Measurements from ENCODE around the gene KCNG2.

The KCNG2 gene

DNA sequence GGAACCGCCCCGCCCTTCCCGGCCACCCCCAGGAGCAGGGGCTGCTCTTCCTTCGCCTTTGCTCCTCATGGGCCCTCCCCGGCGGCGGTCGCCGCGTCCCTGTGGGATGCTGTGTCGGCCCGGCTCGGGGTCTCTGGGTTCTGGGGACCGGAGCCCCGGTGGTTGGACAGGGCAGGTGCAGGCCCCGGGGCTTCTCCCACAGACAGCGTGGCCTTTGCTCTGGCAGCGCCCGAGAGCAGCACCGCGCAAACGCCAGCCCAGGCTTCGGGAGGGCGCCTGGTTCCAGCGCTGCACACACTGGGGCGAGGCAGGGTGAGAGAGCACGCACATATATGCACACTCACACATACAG lies 9.0 kb upstream of the KCNG2 start:
- Histone ChIP-seq H3K4me3 (ENCODE audit: low read length) (no peak overlapping the region), H3K27me3 (ENCODE audit: insufficient read depth, low read length, poor library complexity) (peaks cover 15% of the 10 kb centered on the region), H3K18ac (ENCODE audit: low read length) (no peak overlapping the region), H3K36me3 (ENCODE audit: control insufficient read depth, insufficient read depth, low read length) (no peaks in the 10 kb centered on the region), H2AK5ac (ENCODE audit: low read length) (no peak overlapping the region), H2BK5ac (ENCODE audit: low read length) (no peak overlapping the region), H3K79me2 (ENCODE audit: control insufficient read depth, insufficient read depth, low read length) (no peaks in the 10 kb centered on the region), H3K4ac (ENCODE audit: low read depth, low read length) (no peak overlapping the region), H3K9ac (ENCODE audit: low read length) (no peak overlapping the region), H2BK15ac (replicated peaks; ENCODE audit: low read depth) (no peak overlapping the region), H3K4me1 (ENCODE audit: control insufficient read depth, low read depth, low read length) (no peaks in the 10 kb centered on the region), H4K8ac (ENCODE audit: low read depth, low read length) (no peak overlapping the region), H3K4me2 (ENCODE audit: low read length) (no peak overlapping the region), H3K27ac (ENCODE audit: low read depth, low read length) (no peak overlapping the region), H4K5ac (ENCODE audit: low read length) (no peak overlapping the region), H2BK120ac (ENCODE audit: low read depth, low read length) (no peak overlapping the region), H3K23ac (ENCODE audit: low read length) (no peak overlapping the region), H3K56ac (ENCODE audit: low read length) (no peak overlapping the region), H3K79me1 (ENCODE audit: low read length) (no peaks in the 10 kb centered on the region)
- no CpG with 5 or more reads among the region's 27 CpGs for WGBS (ENCODE audit: extremely low coverage, insufficient coverage, low lambda C conversion rate)
- no peak for DNase-seq

GRCh38 chr18:79789091-79789891 lies 8.4 kb upstream of the KCNG2 start:
- no peak overlapping the region for H2BK120ac ChIP-seq (ENCODE audit: low read depth, low read length)
- no CpG with 5 or more reads among the region's 54 CpGs for WGBS (ENCODE audit: extremely low coverage, insufficient coverage, low lambda C conversion rate)

DNA sequence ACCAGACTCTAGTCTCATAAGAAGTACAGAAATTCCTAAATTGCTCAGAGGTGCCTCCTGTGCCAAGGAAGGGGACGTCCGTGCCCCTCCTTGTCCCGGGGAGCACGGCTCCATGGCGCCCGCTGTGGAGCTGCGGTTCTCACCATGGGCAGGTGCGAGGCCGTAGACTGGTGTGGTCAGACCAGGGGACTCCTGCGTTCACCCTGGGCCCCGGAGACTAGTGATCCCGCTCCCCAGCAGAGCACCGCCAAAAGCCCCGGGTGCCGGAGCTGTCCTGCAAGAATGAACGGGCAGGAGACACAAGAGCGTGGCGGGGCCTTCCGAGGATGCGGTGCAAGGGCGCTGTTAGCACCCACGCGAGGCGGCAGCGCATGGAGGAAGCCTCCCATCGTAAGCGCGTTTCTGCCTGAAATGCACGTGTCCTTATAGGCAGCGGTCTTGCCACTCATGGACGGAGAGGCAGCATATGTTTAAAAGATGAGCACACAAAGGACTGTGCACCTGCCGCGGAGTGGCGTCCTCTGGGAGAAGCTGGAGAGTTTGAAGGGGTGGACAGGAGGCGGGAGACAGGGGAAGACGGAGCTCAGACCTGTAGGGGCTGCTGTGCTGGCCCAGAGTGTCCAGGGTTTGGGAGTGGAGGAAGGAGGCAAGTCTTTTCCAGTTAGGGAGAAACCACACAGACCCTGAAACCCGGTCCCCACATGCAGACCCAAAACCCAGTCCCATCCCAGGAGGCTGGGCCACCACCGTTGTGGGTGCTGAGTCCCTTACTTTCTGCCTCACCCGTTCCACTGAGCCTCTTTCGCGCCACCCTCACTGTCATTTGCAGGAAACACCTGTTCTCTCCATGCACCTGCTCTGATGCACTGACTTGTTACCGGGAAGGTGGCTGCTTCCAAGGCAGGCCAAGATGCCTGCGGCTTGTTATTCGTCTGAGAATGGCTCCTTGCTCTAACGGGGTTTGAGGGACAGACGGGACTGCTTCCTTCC lies 7.5 kb upstream of the KCNG2 start:
- Histone ChIP-seq H4K5ac (ENCODE audit: low read length) (no peak overlapping the region), H2BK5ac (ENCODE audit: low read length) (no peak overlapping the region), H3K4me2 (ENCODE audit: low read length) (no peak overlapping the region), H3K56ac (ENCODE audit: low read length) (no peak overlapping the region), H3K4me3 (ENCODE audit: low read length) (no peak overlapping the region), H4K8ac (ENCODE audit: low read depth, low read length) (no peak overlapping the region), H3K79me2 (ENCODE audit: control insufficient read depth, insufficient read depth, low read length) (no peaks in the 10 kb centered on the region), H2AK5ac (ENCODE audit: low read length) (no peak overlapping the region), H3K9ac (ENCODE audit: low read length) (no peak overlapping the region), H3K27ac (ENCODE audit: low read depth, low read length) (no peak overlapping the region), H3K18ac (ENCODE audit: low read length) (no peak overlapping the region), H3K79me1 (ENCODE audit: low read length) (no peaks in the 10 kb centered on the region), H3K4me1 (ENCODE audit: control insufficient read depth, low read depth, low read length) (no peaks in the 10 kb centered on the region), H2BK15ac (replicated peaks; ENCODE audit: low read depth) (no peak overlapping the region), H3K27me3 (ENCODE audit: insufficient read depth, low read length, poor library complexity) (peaks cover 15% of the 10 kb centered on the region), H2BK120ac (ENCODE audit: low read depth, low read length) (no peak overlapping the region), H3K36me3 (ENCODE audit: control insufficient read depth, insufficient read depth, low read length) (no peaks in the 10 kb centered on the region), H3K23ac (ENCODE audit: low read length) (no peak overlapping the region), H3K4ac (ENCODE audit: low read depth, low read length) (no peak overlapping the region)
- WGBS (ENCODE audit: extremely low coverage, insufficient coverage, low lambda C conversion rate) = no CpG with 5 or more reads among the region's 46 CpGs
- no peak for DNase-seq

More at GRCh38 chr18:79789091-79789891, 8.4 kb upstream of the KCNG2 start:
- H3K79me1 ChIP-seq (ENCODE audit: low read length) = no peaks in the 10 kb centered on the region
- H3K18ac ChIP-seq (ENCODE audit: low read length) = no peak overlapping the region
- H3K27me3 ChIP-seq (ENCODE audit: insufficient read depth, low read length, poor library complexity) = peaks cover 15% of the 10 kb centered on the region
- no peak overlapping the region for H3K9ac ChIP-seq (ENCODE audit: low read length)
- no peak overlapping the region for H3K27ac ChIP-seq (ENCODE audit: low read depth, low read length)
- H3K79me2 ChIP-seq (ENCODE audit: control insufficient read depth, insufficient read depth, low read length) = no peaks in the 10 kb centered on the region
- H3K4me3 ChIP-seq (ENCODE audit: low read length) = no peak overlapping the region
- H2BK5ac ChIP-seq (ENCODE audit: low read length) = no peak overlapping the region
- no peaks in the 10 kb centered on the region for H3K36me3 ChIP-seq (ENCODE audit: control insufficient read depth, insufficient read depth, low read length)
- no peak overlapping the region for H4K5ac ChIP-seq (ENCODE audit: low read length)
- no peak overlapping the region for H3K23ac ChIP-seq (ENCODE audit: low read length)
- no peak for DNase-seq
- no peak overlapping the region for H2AK5ac ChIP-seq (ENCODE audit: low read length)
- H3K4me1 ChIP-seq (ENCODE audit: control insufficient read depth, low read depth, low read length) = no peaks in the 10 kb centered on the region
- no peak overlapping the region for H2BK15ac ChIP-seq (replicated peaks; ENCODE audit: low read depth)
- H3K4me2 ChIP-seq (ENCODE audit: low read length) = no peak overlapping the region
- no peak overlapping the region for H3K56ac ChIP-seq (ENCODE audit: low read length)
- no peak overlapping the region for H3K4ac ChIP-seq (ENCODE audit: low read depth, low read length)
- H4K8ac ChIP-seq (ENCODE audit: low read depth, low read length) = no peak overlapping the region

- no peaks in the 10 kb centered on the region for H3K36me3 ChIP-seq (ENCODE audit: control insufficient read depth, insufficient read depth, low read length)
- peaks cover 15% of the 10 kb centered on the region for H3K27me3 ChIP-seq (ENCODE audit: insufficient read depth, low read length, poor library complexity)
- no peak overlapping the region for H2BK120ac ChIP-seq (ENCODE audit: low read depth, low read length)
- no peaks in the 10 kb centered on the region for H3K79me1 ChIP-seq (ENCODE audit: low read length)
- no peak overlapping the region for H2BK15ac ChIP-seq (replicated peaks; ENCODE audit: low read depth)
- no peak overlapping the region for H2BK5ac ChIP-seq (ENCODE audit: low read length)
- no peaks in the 10 kb centered on the region for H3K79me2 ChIP-seq (ENCODE audit: control insufficient read depth, insufficient read depth, low read length)
- no peak overlapping the region for H3K27ac ChIP-seq (ENCODE audit: low read depth, low read length)
- no peak overlapping the region for H4K5ac ChIP-seq (ENCODE audit: low read length)
- DNase-seq = no peak
- H3K4ac ChIP-seq (ENCODE audit: low read depth, low read length) = no peak overlapping the region
- no peak overlapping the region for H3K4me3 ChIP-seq (ENCODE audit: low read length)
- H2AK5ac ChIP-seq (ENCODE audit: low read length) = no peak overlapping the region
- no peak overlapping the region for H3K9ac ChIP-seq (ENCODE audit: low read length)
- no peak overlapping the region for H3K4me2 ChIP-seq (ENCODE audit: low read length)
- WGBS (ENCODE audit: extremely low coverage, insufficient coverage, low lambda C conversion rate) = no CpG with 5 or more reads among the region's 21 CpGs
- no peak overlapping the region for H3K23ac ChIP-seq (ENCODE audit: low read length)
- no peak overlapping the region for H3K18ac ChIP-seq (ENCODE audit: low read length)
- no peak overlapping the region for H4K8ac ChIP-seq (ENCODE audit: low read depth, low read length)
- no peak overlapping the region for H3K56ac ChIP-seq (ENCODE audit: low read length)
- no peaks in the 10 kb centered on the region for H3K4me1 ChIP-seq (ENCODE audit: control insufficient read depth, low read depth, low read length)
Measured at GRCh38 chr18:79790996-79791972, 6.5 kb upstream of the KCNG2 start.

DNA sequence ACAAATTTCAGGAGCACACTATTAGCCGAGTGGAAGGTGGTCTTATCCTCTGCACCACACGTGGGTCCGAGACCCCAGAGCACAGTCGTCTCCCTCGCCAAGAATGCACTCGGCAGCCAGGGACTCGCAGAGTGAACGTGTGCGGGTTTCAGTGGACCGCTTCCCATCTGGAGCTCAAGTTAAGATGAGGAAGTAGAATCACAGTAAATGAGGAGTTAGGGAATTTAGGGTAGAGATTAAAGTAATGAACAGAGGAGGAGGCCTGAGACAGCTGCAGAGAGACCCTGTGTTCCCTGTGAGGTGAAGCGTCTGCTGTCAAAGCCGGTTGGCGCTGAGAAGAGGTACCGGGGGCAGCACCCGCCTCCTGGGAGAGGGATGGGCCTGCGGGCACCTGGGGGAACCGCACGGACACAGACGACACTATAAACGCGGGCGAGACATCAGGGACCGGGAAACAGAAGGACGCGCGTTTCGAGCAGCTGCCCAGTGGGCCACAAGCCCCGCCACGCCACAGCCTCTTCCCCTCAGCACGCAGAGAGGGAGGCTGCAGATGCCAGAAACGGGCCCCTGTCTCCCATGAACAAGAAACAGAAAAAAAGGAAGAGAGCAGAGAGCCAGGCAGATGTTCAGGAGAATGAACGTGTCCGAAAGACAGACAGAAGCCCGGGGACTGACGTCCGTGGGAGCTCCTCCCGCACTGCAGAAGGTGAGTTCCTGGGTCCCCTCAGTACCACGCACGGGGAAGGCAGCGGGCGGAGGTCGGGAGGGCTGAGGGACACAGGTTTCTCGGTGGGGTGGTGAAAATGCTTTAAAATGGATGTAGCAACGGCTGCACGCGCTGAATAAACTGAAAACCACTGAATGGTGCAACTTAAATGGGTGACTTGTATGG lies 5.4 kb upstream of the KCNG2 start:
- Histone ChIP-seq H3K4me2 (ENCODE audit: low read length) (no peak overlapping the region), H3K56ac (ENCODE audit: low read length) (no peak overlapping the region), H2AK5ac (ENCODE audit: low read length) (no peak overlapping the region), H2BK5ac (ENCODE audit: low read length) (no peak overlapping the region), H3K36me3 (ENCODE audit: control insufficient read depth, insufficient read depth, low read length) (no peaks in the 10 kb centered on the region), H3K27me3 (ENCODE audit: insufficient read depth, low read length, poor library complexity) (peaks cover 10% of the 10 kb centered on the region), H3K4me3 (ENCODE audit: low read length) (no peak overlapping the region), H3K27ac (ENCODE audit: low read depth, low read length) (no peak overlapping the region), H3K4me1 (ENCODE audit: control insufficient read depth, low read depth, low read length) (no peaks in the 10 kb centered on the region), H3K9ac (ENCODE audit: low read length) (no peak overlapping the region), H3K79me1 (ENCODE audit: low read length) (no peaks in the 10 kb centered on the region), H2BK120ac (ENCODE audit: low read depth, low read length) (no peak overlapping the region), H4K5ac (ENCODE audit: low read length) (no peak overlapping the region), H4K8ac (ENCODE audit: low read depth, low read length) (no peak overlapping the region), H2BK15ac (replicated peaks; ENCODE audit: low read depth) (no peak overlapping the region), H3K18ac (ENCODE audit: low read length) (no peak overlapping the region), H3K79me2 (ENCODE audit: control insufficient read depth, insufficient read depth, low read length) (no peaks in the 10 kb centered on the region), H3K4ac (ENCODE audit: low read depth, low read length) (no peak overlapping the region), H3K23ac (ENCODE audit: low read length) (no peak overlapping the region)
- no peak for DNase-seq
- no CpG with 5 or more reads among the region's 46 CpGs for WGBS (ENCODE audit: extremely low coverage, insufficient coverage, low lambda C conversion rate)

Data from mesendoderm (in vitro differentiated cells).